ENCODE measurements around the gene GTF2E1.
A peak's percentile ranks its signal among the peaks of the same experiment; 100 is the strongest.
"Not testable (repeated sequence)": the region's sequence is repeated elsewhere in the genome, so short reads cannot be mapped to it uniquely, and the experiment has no call there.

GTF2E1 gene

DNA sequence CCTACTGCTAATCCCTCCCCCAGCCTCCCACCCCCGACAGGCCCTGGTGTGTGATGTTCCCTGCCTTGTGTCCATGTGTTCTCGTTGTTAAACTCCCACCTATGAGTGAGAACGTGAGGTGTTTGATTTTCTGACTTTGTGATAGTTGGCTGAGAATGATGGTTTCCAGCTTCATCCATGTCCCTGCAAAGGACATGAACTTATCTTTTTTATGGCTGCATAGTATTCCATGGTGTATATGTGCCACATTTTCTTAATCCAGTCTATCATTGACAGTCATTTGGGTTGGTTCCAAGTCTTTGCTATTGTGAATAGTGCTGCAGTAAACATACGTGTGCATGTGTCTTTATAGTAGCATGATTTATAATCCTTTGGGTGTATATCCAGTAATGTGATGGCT, 16.0 kb downstream of the GTF2E1 start:
- DNase-seq, result not testable (repeated sequence)

GRCh38 chr3:120762615-120763014, 20.1 kb downstream of the GTF2E1 start:
- DNase-seq, result no peak

GRCh38 chr3:120763601-120764000, 21.1 kb downstream of the GTF2E1 start:
- DNase-seq, result no peak

DNA sequence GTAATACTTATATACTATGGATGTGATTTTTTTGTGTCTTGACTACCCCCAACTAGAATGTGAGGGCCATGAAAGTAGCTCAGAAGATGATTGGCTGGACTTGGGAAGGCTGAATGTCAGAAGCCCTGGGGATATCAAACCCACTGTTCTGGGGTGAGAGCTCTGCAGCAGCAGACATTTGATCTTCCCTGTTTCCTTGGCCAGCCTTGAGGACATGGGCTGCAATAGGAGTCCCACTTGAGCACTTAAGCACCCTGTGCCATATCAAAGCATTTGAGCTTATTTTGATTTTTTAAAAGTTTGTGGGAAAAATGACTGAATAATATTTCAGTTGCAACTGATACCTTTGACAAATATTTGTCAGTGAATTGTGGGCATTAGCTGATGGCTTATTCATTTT, 21.7 kb downstream of the GTF2E1 start:
- DNase-seq, result no peak

- DNase-seq, result no peak
Measured at GRCh38 chr3:120765830-120766493, 23.4 kb downstream of the GTF2E1 start.

- no peak for DNase-seq
Measured at GRCh38 chr3:120766576-120766975, 24.0 kb downstream of the GTF2E1 start.

GRCh38 chr3:120767106-120767505, 24.6 kb downstream of the GTF2E1 start:
- no peak for DNase-seq

DNA sequence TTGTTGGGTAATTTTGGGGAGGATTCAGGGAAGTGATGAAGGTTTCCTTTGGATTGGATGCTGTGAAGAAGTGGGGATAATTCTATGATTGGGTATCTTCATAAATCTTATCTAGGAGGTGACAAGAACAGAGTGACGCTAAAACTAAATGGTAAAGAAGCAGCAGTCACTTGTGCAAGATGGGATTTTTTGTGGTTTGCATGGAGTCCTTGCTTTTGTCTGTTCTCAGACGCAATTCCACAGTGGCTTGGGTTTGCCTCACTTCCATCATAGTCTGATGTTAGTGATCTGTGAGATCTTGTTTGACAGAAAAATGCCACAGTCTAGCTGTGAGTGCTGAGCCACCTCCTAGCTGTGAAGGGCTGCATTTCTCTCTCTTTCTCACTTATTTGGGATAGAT, 26.9 kb downstream of the GTF2E1 start:
- no peak for DNase-seq

- no peak for DNase-seq
Measured at GRCh38 chr3:120770891-120771290, 28.3 kb downstream of the GTF2E1 start.

DNA sequence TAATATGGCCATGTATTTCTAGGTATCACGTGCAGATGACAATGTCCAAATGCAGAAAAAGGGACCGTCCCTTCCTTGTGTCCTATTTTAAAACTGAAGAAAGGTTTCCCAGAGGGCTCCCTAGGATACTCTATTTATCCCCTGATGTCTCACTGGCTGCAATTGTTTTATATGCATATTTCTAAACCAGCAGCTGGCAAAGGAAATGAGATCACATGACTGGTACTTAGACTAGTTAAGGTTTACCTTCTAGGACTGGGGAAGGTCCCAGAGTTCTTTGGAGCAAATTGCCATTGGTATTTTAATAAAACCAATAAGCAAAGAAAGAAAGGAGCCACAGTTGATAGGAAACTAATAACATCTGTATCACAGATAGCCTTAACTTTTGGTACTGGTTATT, 29.5 kb downstream of the GTF2E1 start:
- DNase-seq, result no peak

GRCh38 chr3:120773932-120774331, 31.4 kb downstream of the GTF2E1 start:
- no peak for DNase-seq

DNA sequence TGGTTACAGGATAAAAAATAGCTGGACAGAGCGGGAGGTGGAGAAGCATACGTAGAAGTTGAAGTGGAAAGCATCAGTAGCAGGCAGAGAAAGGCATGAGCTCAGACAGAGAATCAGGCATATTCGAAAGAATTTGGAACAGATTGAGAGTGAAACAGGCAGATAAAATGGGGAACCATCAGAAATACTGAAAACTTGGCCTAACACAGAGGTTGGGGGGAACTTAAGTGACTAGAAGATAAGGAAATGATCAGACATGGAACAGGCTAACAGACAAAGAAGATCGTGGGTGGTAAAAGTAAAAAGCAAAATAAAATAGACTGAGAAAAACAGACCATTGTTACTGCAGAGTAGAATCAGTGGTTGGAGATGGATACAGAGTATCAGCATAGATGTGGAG, 32.9 kb downstream of the GTF2E1 start:
- no peak for DNase-seq

- no peak for DNase-seq
Measured at GRCh38 chr3:120778776-120779175, 36.2 kb downstream of the GTF2E1 start.

GRCh38 chr3:120780977-120781376, 38.4 kb downstream of the GTF2E1 start:
- DNase-seq, result no peak

DNA sequence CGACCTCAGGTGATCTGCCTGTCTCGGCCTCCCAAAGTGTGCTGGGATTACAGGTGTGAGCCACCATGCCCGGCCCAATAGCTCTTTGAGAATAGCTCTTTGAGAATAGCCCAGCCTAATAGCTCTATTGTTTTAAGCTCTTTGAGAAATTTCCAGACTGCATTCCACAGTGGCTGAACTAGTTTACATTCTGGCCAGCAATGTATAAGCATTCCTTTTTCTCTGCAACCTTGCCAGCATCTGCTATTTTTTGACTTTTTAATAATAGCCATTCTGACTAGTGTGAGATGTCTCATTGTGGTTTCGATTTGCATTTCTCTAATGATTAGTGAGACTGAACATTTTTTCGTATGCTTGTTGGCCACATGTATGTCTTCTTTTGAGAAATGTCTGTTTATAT, 43.3 kb downstream of the GTF2E1 start:
- not testable (repeated sequence) for DNase-seq

DNA sequence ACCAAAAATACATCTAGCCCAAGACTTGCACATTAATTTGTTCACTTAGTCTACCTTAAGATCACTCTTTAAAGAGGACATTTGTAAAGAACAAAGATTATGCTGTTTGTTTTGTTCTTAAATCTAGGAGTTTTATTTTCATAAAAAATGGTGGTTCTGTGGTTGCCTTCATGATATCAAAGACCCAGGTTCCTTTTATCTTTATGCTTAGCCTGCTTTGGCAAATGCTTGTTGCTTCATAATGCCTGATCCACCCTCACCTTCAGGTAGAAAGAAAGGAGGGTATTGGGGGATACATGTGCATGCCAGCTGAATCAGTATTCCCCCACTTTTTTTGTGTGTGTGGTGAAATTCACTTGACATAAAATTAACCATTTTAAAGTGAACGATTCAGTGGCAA, 48.5 kb downstream of the GTF2E1 start:
- DNase-seq, result no peak

DNA sequence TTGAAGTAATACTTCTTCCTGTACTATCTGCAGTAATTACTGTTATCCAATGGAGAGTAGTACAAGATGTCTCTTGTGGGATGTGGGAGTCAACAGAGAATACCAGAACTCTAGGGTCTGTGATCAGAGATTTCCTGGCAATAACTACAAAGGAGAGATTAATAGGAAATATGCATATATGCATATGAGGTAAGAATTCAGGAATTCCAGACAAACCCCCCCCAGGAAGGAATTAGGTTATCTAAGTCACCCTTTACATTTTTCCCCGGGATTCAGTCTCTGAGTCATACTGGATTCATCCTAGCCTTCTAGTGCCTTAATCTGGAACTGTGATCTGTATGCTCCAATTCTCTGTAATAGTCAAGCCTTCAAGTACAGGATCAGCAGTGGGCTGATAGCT, 49.4 kb downstream of the GTF2E1 start:
- no peak for DNase-seq

DNA sequence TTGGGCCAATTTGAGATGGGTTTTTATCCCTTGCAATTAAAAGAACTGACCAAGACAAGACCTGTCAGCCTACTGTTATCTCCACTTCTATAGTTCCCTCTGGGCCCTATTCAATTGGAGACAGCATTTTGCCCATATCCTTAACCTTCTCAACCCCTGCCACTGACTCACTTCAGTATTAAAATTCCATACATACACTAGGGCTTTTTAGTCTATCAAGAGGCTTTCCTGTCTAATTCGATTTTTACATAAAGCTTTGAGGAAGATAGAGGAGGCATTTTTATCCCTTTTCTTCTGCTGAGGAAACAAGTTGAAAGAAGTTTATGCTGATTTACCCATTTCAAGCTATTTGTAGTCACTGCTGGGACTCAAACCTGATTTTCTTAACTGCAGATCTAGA, 51.1 kb downstream of the GTF2E1 start:
- DNase-seq, result no peak

DNA sequence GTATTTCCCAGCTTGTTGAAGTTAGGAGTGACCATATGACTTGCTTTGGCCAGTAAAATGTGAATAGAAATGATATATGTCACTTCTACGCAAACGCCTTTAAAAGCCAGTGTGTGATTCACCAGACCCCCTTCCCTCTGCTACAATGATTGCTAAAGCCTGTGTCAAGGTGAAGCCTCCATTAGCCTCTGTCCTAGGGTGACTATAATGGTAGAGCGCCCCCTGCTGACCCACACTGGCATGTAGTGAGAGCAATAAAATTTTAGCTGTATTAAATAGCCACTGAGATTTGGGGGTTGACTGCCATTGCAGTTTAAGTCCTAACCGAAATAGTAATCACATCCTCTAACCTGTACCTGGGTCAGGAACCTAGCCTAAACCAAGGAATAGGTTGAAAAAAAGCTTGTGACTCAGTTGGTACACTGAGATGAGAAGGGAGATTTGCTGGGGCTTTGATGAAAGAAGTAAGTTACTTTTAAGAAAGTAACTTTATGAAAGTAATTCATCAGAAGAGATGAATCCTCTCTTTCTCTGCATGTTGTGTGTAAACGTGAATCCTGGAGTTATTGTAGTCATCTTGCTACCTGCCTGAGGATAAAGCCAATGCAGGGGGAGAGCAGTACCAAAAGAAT, 52.6 kb downstream of the GTF2E1 start:
- DNase-seq, result peak; percentile 25

- DNase-seq, result no peak
Measured at GRCh38 chr3:120795959-120796358, 53.4 kb downstream of the GTF2E1 start.

GRCh38 chr3:120796976-120797375, 54.4 kb downstream of the GTF2E1 start:
- no peak for DNase-seq

DNA sequence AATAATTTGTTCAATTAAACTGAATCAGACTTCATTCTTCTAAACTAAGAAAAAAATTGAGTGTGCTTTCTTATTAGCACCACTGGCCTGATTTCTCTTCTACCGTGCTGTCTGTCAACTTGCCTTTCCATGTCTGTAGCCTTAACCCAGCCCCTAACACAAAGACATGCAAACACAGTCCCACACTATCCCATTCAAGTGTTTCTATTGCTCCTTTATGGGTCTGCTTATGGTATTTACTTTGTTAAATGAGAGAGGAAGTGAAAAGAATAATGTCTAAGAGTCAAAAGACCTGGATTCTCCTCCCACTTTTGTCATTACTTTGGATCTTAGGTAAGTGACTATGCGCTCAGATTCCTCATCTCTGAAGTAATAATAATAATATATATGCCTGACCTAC, 55.3 kb downstream of the GTF2E1 start:
- no peak for DNase-seq

- DNase-seq, result no peak
Measured at GRCh38 chr3:120798346-120798745, 55.8 kb downstream of the GTF2E1 start.

GRCh38 chr3:120800625-120801024, 58.1 kb downstream of the GTF2E1 start:
- no peak for DNase-seq

GRCh38 chr3:120801484-120801883, 58.9 kb downstream of the GTF2E1 start:
- no peak for DNase-seq
